NCI-H2196 treated with DMSO at 0.1 percent for 48 hours (cell line): Measurements from ENCODE around the gene L1CAM.

Experiments used
- DNase-seq: peaks from one replicate; lab custom pipeline; 2025; ENCODE audit not compliant: unreplicated experiment; lab: John Stamatoyannopoulos, UW

Gene L1CAM

GRCh38 chrX:153812220-153812619, 73.8 kb downstream of the L1CAM start:
- no peak for DNase-seq
